ENCODE data around the gene LIN9.

Gene LIN9

DNA sequence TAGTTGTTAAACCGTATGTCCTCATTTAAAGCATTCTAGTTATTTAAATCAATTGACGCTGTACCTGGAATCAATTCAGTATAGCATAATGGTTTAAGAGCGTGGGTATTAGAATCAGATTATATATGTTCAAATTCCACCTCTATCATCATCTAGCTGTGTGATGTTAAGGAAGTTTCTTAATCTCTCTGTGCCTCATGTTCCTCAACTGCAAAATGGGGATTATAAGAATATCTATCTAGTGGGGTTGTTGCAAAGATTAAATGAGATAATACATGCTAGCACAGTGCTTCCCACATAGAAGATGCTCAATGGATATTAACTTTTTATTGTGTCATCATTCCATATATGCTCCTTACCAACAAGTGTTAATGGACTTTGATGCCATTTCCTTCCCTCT, 69.5 kb downstream of the LIN9 start:
- Histone ChIP-seq H3K27ac (ENCODE audit: low read depth, low read length) (peak overlapping the region; percentile 67; the same call in 1 of the 2 replicates), H3K4me2 (ENCODE audit: low read length) (peak overlapping the region; percentile 81), H3K4me3 (ENCODE audit: low read length) (no peak overlapping the region), H3K79me2 (ENCODE audit: control insufficient read depth, low read length) (peaks cover 24% of the 10 kb centered on the region), H3F3A (ENCODE audit: control insufficient read depth, insufficient read depth) (peaks cover 23% of the 10 kb centered on the region), H3K9me3 (ENCODE audit: control insufficient read depth, insufficient read depth, low read length) (no peaks in the 10 kb centered on the region), H3K9me2 (replicated peaks; ENCODE audit: control insufficient read depth, low read length) (no peaks in the 10 kb centered on the region), H4K20me1 (ENCODE audit: control insufficient read depth, insufficient read depth, low read depth, low read length) (no peaks in the 10 kb centered on the region), H3K36me3 (ENCODE audit: control insufficient read depth, low read length) (peaks cover 59% of the 10 kb centered on the region), H3K4me1 (ENCODE audit: control insufficient read depth, low read length) (peaks cover 77% of the 10 kb centered on the region), H3K27me3 (ENCODE audit: control insufficient read depth, low read length) (no peaks in the 10 kb centered on the region)
- no peak for TF ChIP-seq EZH2phosphoT487 (IDR thresholded peaks at IDR 0.05; ENCODE audit: borderline replicate concordance, low read length)
- TF ChIP-seq, protein P1, sequence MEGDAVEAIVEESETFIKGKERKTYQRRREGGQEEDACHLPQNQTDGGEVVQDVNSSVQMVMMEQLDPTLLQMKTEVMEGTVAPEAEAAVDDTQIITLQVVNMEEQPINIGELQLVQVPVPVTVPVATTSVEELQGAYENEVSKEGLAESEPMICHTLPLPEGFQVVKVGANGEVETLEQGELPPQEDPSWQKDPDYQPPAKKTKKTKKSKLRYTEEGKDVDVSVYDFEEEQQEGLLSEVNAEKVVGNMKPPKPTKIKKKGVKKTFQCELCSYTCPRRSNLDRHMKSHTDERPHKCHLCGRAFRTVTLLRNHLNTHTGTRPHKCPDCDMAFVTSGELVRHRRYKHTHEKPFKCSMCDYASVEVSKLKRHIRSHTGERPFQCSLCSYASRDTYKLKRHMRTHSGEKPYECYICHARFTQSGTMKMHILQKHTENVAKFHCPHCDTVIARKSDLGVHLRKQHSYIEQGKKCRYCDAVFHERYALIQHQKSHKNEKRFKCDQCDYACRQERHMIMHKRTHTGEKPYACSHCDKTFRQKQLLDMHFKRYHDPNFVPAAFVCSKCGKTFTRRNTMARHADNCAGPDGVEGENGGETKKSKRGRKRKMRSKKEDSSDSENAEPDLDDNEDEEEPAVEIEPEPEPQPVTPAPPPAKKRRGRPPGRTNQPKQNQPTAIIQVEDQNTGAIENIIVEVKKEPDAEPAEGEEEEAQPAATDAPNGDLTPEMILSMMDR (IDR thresholded peaks at IDR 0.05; ENCODE audit: low read depth, low read length, poor library complexity, severe bottlenecking), result no peak

GRCh38 chr1:226236826-226237225, 72.1 kb downstream of the LIN9 start:
- no peaks in the 10 kb centered on the region for H3K9me3 ChIP-seq (ENCODE audit: control insufficient read depth, insufficient read depth, low read length)
- peaks cover 32% of the 10 kb centered on the region for H3K79me2 ChIP-seq (ENCODE audit: control insufficient read depth, low read length)
- peaks cover 33% of the 10 kb centered on the region for H3F3A ChIP-seq (ENCODE audit: control insufficient read depth, insufficient read depth)
- peaks cover 89% of the 10 kb centered on the region for H3K4me1 ChIP-seq (ENCODE audit: control insufficient read depth, low read length)
- peaks cover 71% of the 10 kb centered on the region for H3K36me3 ChIP-seq (ENCODE audit: control insufficient read depth, low read length)
- no peaks in the 10 kb centered on the region for H4K20me1 ChIP-seq (ENCODE audit: control insufficient read depth, insufficient read depth, low read depth, low read length)
- no peak for TF ChIP-seq EZH2phosphoT487 (IDR thresholded peaks at IDR 0.05; ENCODE audit: borderline replicate concordance, low read length)
- TF ChIP-seq, protein P1 (IDR thresholded peaks at IDR 0.05; ENCODE audit: low read depth, low read length, poor library complexity, severe bottlenecking), result no peak
- H3K27ac ChIP-seq (ENCODE audit: low read depth, low read length), result no peak overlapping the region
- no peaks in the 10 kb centered on the region for H3K27me3 ChIP-seq (ENCODE audit: control insufficient read depth, low read length)
- H3K4me3 ChIP-seq (ENCODE audit: low read length), result no peak overlapping the region
- no peaks in the 10 kb centered on the region for H3K9me2 ChIP-seq (replicated peaks; ENCODE audit: control insufficient read depth, low read length)
- no peak overlapping the region for H3K4me2 ChIP-seq (ENCODE audit: low read length)

- Histone ChIP-seq H3K36me3 (ENCODE audit: control insufficient read depth, low read length) (peaks cover 61% of the 10 kb centered on the region), H3K4me1 (ENCODE audit: control insufficient read depth, low read length) (peaks cover 78% of the 10 kb centered on the region), H4K20me1 (ENCODE audit: control insufficient read depth, insufficient read depth, low read depth, low read length) (no peaks in the 10 kb centered on the region), H3K4me3 (ENCODE audit: low read length) (peak overlapping the region; percentile 75), H3F3A (ENCODE audit: control insufficient read depth, insufficient read depth) (peaks cover 37% of the 10 kb centered on the region), H3K4me2 (ENCODE audit: low read length) (peak overlapping the region; percentile 88), H3K9me2 (replicated peaks; ENCODE audit: control insufficient read depth, low read length) (no peaks in the 10 kb centered on the region), H3K27ac (ENCODE audit: low read depth, low read length) (peak overlapping the region; percentile 92), H3K79me2 (ENCODE audit: control insufficient read depth, low read length) (peaks cover 32% of the 10 kb centered on the region), H3K27me3 (ENCODE audit: control insufficient read depth, low read length) (no peaks in the 10 kb centered on the region), H3K9me3 (ENCODE audit: control insufficient read depth, insufficient read depth, low read length) (no peaks in the 10 kb centered on the region)
- no peak for TF ChIP-seq EZH2phosphoT487 (IDR thresholded peaks at IDR 0.05; ENCODE audit: borderline replicate concordance, low read length)
- TF ChIP-seq, protein P1 (IDR thresholded peaks at IDR 0.05; ENCODE audit: low read depth, low read length, poor library complexity, severe bottlenecking), result no peak
Observed at GRCh38 chr1:226233806-226234205, 75.2 kb downstream of the LIN9 start.
